ENCODE measurements around the gene SNRNP48.

SNRNP48 gene

DNA sequence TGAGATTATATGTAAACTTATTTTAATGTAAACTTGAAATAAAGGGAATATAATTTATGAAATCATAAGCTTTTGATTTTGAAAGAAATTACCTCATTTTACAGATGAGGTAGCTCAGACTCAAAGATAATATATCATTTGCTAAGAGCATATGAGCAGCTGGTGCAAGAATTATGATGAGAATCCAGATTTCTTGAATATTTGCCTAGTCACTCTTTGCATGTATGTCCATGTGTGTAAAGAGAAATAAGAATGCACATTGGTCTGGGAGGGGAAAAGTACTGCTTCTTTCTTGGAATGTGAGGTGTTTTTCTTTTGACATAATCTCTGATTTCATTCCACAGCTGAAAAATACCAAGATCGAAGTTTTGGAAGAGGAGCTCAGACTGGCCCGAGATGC, 11.1 kb upstream of the SNRNP48 start:
- TF ChIP-seq, protein P1, sequence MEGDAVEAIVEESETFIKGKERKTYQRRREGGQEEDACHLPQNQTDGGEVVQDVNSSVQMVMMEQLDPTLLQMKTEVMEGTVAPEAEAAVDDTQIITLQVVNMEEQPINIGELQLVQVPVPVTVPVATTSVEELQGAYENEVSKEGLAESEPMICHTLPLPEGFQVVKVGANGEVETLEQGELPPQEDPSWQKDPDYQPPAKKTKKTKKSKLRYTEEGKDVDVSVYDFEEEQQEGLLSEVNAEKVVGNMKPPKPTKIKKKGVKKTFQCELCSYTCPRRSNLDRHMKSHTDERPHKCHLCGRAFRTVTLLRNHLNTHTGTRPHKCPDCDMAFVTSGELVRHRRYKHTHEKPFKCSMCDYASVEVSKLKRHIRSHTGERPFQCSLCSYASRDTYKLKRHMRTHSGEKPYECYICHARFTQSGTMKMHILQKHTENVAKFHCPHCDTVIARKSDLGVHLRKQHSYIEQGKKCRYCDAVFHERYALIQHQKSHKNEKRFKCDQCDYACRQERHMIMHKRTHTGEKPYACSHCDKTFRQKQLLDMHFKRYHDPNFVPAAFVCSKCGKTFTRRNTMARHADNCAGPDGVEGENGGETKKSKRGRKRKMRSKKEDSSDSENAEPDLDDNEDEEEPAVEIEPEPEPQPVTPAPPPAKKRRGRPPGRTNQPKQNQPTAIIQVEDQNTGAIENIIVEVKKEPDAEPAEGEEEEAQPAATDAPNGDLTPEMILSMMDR (IDR thresholded peaks at IDR 0.05; ENCODE audit: borderline replicate concordance, control extremely low read depth, extremely low read depth, insufficient read depth, missing control alignments), result no peak
- no peak for DNase-seq (ENCODE audit: low spot score)
- in situ Hi-C loops (cut with MboI; ENCODE audit: low sequenced_read_pairs, unreplicated experiment), result no loop called here

DNA sequence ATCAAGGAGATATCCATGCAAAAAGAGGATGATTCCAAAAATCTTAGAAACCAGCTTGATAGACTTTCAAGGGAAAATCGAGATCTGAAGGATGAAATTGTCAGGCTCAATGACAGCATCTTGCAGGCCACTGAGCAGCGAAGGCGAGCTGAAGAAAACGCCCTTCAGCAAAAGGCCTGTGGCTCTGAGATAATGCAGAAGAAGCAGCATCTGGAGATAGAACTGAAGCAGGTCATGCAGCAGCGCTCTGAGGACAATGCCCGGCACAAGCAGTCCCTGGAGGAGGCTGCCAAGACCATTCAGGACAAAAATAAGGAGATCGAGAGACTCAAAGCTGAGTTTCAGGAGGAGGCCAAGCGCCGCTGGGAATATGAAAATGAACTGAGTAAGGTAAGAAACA, 10.1 kb upstream of the SNRNP48 start:
- in situ Hi-C loops (cut with MboI; ENCODE audit: low sequenced_read_pairs, unreplicated experiment), result no loop called here
- TF ChIP-seq, protein P1 (IDR thresholded peaks at IDR 0.05; ENCODE audit: borderline replicate concordance, control extremely low read depth, extremely low read depth, insufficient read depth, missing control alignments), result no peak
- no peak for DNase-seq (ENCODE audit: low spot score)

DNA sequence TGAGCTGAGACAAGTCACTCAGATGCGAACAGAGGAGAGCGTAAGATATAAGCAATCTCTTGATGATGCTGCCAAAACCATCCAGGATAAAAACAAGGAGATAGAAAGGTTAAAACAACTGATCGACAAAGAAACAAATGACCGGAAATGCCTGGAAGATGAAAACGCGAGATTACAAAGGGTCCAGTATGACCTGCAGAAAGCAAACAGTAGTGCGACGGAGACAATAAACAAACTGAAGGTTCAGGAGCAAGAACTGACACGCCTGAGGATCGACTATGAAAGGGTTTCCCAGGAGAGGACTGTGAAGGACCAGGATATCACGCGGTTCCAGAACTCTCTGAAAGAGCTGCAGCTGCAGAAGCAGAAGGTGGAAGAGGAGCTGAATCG, 9.5 kb upstream of the SNRNP48 start:
- TF ChIP-seq, protein P1 (IDR thresholded peaks at IDR 0.05; ENCODE audit: borderline replicate concordance, control extremely low read depth, extremely low read depth, insufficient read depth, missing control alignments), result no peak
- in situ Hi-C loops (cut with MboI; ENCODE audit: low sequenced_read_pairs, unreplicated experiment), result no loop called here
- DNase-seq (ENCODE audit: low spot score), result no peak

DNA sequence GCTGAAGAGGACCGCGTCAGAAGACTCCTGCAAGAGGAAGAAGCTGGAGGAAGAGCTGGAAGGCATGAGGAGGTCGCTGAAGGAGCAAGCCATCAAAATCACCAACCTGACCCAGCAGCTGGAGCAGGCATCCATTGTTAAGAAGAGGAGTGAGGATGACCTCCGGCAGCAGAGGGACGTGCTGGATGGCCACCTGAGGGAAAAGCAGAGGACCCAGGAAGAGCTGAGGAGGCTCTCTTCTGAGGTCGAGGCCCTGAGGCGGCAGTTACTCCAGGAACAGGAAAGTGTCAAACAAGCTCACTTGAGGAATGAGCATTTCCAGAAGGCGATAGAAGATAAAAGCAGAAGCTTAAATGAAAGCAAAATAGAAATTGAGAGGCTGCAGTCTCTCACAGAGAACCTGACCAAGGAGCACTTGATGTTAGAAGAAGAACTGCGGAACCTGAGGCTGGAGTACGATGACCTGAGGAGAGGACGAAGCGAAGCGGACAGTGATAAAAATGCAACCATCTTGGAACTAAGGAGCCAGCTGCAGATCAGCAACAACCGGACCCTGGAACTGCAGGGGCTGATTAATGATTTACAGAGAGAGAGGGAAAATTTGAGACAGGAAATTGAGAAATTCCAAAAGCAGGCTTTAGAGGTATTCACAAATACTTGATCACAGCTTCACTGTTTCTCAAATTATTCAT, 8.9 kb upstream of the SNRNP48 start:
- in situ Hi-C loops (cut with MboI; ENCODE audit: low sequenced_read_pairs, unreplicated experiment), result no loop called here
- no peak for DNase-seq (ENCODE audit: low spot score)

DNA sequence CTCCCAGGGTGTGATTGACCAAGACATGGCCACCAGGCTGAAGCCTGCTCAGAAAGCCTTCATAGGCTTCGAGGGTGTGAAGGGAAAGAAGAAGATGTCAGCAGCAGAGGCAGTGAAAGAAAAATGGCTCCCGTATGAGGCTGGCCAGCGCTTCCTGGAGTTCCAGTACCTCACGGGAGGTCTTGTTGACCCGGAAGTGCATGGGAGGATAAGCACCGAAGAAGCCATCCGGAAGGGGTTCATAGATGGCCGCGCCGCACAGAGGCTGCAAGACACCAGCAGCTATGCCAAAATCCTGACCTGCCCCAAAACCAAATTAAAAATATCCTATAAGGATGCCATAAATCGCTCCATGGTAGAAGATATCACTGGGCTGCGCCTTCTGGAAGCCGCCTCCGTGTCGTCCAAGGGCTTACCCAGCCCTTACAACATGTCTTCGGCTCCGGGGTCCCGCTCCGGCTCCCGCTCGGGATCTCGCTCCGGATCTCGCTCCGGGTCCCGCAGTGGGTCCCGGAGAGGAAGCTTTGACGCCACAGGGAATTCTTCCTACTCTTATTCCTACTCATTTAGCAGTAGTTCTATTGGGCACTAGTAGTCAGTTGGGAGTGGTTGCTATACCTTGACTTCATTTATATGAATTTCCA, 4.6 kb upstream of the SNRNP48 start:
- in situ Hi-C loops (cut with MboI; ENCODE audit: low sequenced_read_pairs, unreplicated experiment), result no loop called here

More for the DNA sequence above, 8.9 kb upstream of the SNRNP48 start:
- TF ChIP-seq, protein P1 (IDR thresholded peaks at IDR 0.05; ENCODE audit: borderline replicate concordance, control extremely low read depth, extremely low read depth, insufficient read depth, missing control alignments), result no peak

DNA sequence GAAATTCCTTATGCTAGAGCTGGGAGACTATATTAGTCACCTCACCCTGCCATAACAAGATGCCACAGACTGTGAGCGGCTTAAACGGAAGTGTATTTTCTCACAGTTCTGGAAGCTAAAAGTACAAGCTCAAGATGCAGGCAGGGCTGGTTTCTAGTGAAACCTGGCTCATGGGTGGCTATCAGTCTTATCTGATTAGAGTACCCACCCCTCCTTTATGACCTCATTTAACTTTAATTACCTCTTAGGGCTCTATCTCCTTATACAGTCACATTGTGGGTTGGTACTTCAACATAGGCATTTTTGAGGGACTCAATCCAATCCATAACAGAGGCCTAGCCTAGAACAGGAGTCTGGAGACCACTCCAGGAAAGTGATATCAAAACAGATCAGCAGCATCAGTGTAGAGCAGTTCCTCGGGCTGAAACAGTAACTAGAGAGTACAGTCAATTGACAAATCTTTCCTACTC, 2.3 kb upstream of the SNRNP48 start:
- in situ Hi-C loops (cut with MboI; ENCODE audit: low sequenced_read_pairs, unreplicated experiment), result no loop called here
- TF ChIP-seq, protein P1 (IDR thresholded peaks at IDR 0.05; ENCODE audit: borderline replicate concordance, control extremely low read depth, extremely low read depth, insufficient read depth, missing control alignments), result no peak
- no peak for DNase-seq (ENCODE audit: low spot score)

More for the DNA sequence above, 4.6 kb upstream of the SNRNP48 start:
- DNase-seq (ENCODE audit: low spot score), result no peak
- TF ChIP-seq, protein P1 (IDR thresholded peaks at IDR 0.05; ENCODE audit: borderline replicate concordance, control extremely low read depth, extremely low read depth, insufficient read depth, missing control alignments), result no peak
